GM12891 (cell line): ENCODE data around the gene BLM.

Experiments
- POLR2A ChIP-seq: IDR thresholded peaks from 2 replicates; pipeline ENCODE4 v1.6.1; 2011; ENCODE audit warnings: low read depth, low read length, control low read depth
- POLR2AphosphoS5 ChIP-seq: IDR thresholded peaks from 2 replicates; pipeline ENCODE4 v1.6.1; 2011; ENCODE audit warnings: low read depth, low read length, control low read depth
- SPI1 ChIP-seq: IDR thresholded peaks from 2 replicates; pipeline ENCODE4 v1.6.1; 2011; ENCODE audit warnings: low read depth, low read length, control low read depth
- TAF1 ChIP-seq: IDR thresholded peaks from 2 replicates; pipeline ENCODE4 v1.6.1; 2011; ENCODE audit warnings: low read depth, low read length, control low read depth

DNA sequence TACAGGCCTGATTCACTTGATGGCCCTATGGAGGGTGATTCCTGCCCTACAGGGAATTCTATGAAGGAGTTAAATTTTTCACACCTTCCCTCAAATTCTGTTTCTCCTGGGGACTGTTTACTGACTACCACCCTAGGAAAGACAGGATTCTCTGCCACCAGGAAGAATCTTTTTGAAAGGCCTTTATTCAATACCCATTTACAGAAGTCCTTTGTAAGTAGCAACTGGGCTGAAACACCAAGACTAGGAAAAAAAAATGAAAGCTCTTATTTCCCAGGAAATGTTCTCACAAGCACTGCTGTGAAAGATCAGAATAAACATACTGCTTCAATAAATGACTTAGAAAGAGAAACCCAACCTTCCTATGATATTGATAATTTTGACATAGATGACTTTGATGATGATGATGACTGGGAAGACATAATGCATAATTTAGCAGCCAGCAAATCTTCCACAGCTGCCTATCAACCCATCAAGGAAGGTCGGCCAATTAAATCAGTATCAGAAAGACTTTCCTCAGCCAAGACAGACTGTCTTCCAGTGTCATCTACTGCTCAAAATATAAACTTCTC, 43.6 kb downstream of the BLM start:
- TF ChIP-seq POLR2AphosphoS5 (no peak), POLR2A (no peak), TAF1 (no peak), SPI1 (no peak)
